BLaER1 treated with 17β-estradiol and CSF1 and Interleukin-3, amounts not matched to agents 10 nM and 100 nM (cell line): ENCODE data around the gene NR3C2.

Experiments
- H3K27ac ChIP-seq, 11 experiments: shearing (Covaris generic); formaldehyde crosslinking; 2 replicates each; pipeline ENCODE4 v1.8.1; 2022
- H3K27me3 ChIP-seq, 11 experiments: shearing (Covaris generic); formaldehyde crosslinking; 2 replicates each; pipeline ENCODE4 v1.8.1; 2022
- H3K36me3 ChIP-seq, 11 experiments: shearing (Covaris generic); formaldehyde crosslinking; 2 replicates each; pipeline ENCODE4 v1.8.1; 2022
- H3K4me1 ChIP-seq, 10 experiments: shearing (Covaris generic); formaldehyde crosslinking; 2 replicates each; pipeline ENCODE4 v1.8.1; 2022
- H3K4me2 ChIP-seq, 11 experiments: shearing (Covaris generic); formaldehyde crosslinking; 2 replicates each; pipeline ENCODE4 v1.8.1; 2022
- H3K4me3 ChIP-seq, 10 experiments: shearing (Covaris generic); formaldehyde crosslinking; 2 replicates each; pipeline ENCODE4 v1.8.1; 2022
- H3K9ac ChIP-seq, 11 experiments: shearing (Covaris generic); formaldehyde crosslinking; 2 replicates each; pipeline ENCODE4 v1.8.1; 2022
- H3K9me3 ChIP-seq, 11 experiments: shearing (Covaris generic); formaldehyde crosslinking; replicated peaks in 1 of 11; 2 replicates each; pipeline ENCODE4 v1.8.1; 2022
- H4K20me1 ChIP-seq, 11 experiments: shearing (Covaris generic); formaldehyde crosslinking; 2 replicates each; pipeline ENCODE4 v1.8.1; 2022
- Cebpa-rat ChIP-seq, 11 experiments: shearing (Covaris generic); IDR thresholded peaks; 2 replicates each; pipeline ENCODE4 v1.8.1; 2022

The NR3C2 gene

DNA sequence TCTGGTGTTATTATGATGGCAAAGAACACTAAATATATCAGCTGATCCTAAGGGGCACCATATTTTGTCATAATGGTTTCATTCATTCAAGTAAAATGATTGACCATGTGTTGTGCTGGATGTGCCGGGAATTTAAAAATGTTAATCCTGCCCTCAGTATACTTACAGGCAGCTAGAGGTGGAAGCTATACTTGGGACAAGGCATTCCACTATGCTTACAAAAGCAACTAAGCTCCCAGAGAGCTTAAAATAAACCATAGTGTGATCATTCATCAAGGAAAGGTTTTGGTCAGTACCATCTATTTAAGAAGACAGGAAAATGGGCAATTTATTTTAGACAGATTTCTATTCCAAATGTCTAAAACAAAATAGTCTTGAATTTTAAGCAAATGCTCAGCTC is 46.4 kb downstream of the NR3C2 start:
- no peaks in the 10 kb centered on the region for H4K20me1 ChIP-seq
- no peak overlapping the region for H3K4me2 ChIP-seq
- no peak overlapping the region for H3K4me3 ChIP-seq
- H3K9me3 ChIP-seq, result no peaks in the 10 kb centered on the region
- no peaks in the 10 kb centered on the region for H3K4me1 ChIP-seq
- no peaks in the 10 kb centered on the region for H3K27me3 ChIP-seq
- no peaks in the 10 kb centered on the region for H3K36me3 ChIP-seq
- no peak overlapping the region for H3K27ac ChIP-seq
- no peak overlapping the region for H3K9ac ChIP-seq
- TF ChIP-seq Cebpa-rat (IDR thresholded peaks at IDR 0.05), result no peak

DNA sequence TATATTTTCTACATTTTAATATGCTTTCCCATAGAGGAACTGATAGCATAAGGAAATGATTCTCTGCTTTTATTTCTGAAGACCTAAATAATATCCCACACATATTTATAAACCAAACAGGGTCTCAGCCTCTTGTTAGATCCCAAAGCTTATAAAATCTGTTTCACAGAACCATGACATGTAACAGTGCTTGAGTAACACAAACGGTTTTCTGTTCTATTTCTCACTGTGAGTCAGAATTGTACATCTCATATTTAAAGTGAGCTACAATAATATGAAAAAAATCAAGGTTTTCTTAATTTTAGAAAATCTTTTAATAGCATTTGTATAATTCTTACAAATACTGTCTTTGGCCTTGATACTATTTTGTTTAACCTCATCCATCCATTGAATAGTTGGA is 51.2 kb downstream of the NR3C2 start:
- H4K20me1 ChIP-seq, result no peaks in the 10 kb centered on the region
- H3K27ac ChIP-seq, result no peak overlapping the region

DNA sequence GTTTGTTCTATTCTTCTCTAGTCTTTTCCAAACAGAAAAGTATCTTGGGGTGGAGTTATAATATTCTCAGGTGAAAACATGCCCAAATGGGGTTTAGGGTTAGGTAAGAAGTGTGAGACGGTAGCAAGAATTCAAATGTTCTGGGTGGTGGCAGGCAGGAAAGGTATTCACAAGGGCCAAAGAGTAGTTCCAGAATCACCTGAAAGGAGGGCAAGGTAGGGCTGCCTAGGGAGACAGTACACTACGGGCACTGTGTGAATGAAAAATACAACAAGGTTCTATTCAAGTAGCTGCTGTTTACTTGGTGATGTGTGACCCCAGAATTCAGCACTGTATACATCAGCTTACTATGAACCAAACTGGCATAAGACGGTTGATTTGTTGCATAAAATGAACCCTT is 51.9 kb downstream of the NR3C2 start:
- Histone ChIP-seq H4K20me1 (no peaks in the 10 kb centered on the region), H3K4me3 (no peak overlapping the region), H3K27ac (no peak overlapping the region), H3K9me3 (no peaks in the 10 kb centered on the region), H3K9ac (no peak overlapping the region), H3K4me1 (no peaks in the 10 kb centered on the region), H3K36me3 (no peaks in the 10 kb centered on the region), H3K27me3 (no peaks in the 10 kb centered on the region), H3K4me2 (no peak overlapping the region)
- TF ChIP-seq Cebpa-rat (IDR thresholded peaks at IDR 0.05), result no peak

More for the DNA sequence above, 51.2 kb downstream of the NR3C2 start:
- no peak for TF ChIP-seq Cebpa-rat (IDR thresholded peaks at IDR 0.05)
- Histone ChIP-seq H3K36me3 (no peaks in the 10 kb centered on the region), H3K9ac (no peak overlapping the region), H3K4me2 (no peak overlapping the region), H3K9me3 (no peaks in the 10 kb centered on the region), H3K4me3 (no peak overlapping the region), H3K4me1 (no peaks in the 10 kb centered on the region), H3K27me3 (no peaks in the 10 kb centered on the region)

DNA sequence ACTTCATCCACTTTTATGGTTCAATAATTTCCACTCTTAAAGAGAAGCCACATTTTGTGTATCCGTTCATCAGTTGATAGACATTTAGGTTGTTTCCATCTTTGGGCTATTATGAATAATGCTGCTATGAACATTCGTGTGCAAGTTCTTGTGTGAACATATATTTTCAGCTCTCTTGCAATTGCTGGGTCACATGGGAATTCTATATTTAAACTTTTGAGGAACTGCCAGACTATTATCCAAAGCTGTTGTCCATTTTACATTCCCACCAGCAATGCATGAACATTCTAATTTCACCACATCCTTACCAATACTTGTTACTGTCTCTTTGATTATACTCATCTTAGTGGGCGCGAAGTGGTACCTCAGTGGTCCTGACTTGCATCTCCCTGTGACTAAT is 61.9 kb downstream of the NR3C2 start:
- Histone ChIP-seq H4K20me1 (no peaks in the 10 kb centered on the region), H3K9ac (no peak overlapping the region), H3K9me3 (peaks cover 3 to 15% (median 11%) of the 10 kb centered on the region in 11 experiments; a peak in 20 of 22 replicates), H3K4me2 (peak overlapping the region in 9 of 11 experiments; percentile 16 to 54 (median 40); a peak in 12 of 22 replicates), H3K36me3 (no peaks in the 10 kb centered on the region), H3K27ac (no peak overlapping the region), H3K27me3 (no peaks in the 10 kb centered on the region), H3K4me1 (peaks cover 17 to 32% (median 26%) of the 10 kb centered on the region in 10 experiments), H3K4me3 (no peak overlapping the region)
- TF ChIP-seq Cebpa-rat (IDR thresholded peaks at IDR 0.05), result no peak

DNA sequence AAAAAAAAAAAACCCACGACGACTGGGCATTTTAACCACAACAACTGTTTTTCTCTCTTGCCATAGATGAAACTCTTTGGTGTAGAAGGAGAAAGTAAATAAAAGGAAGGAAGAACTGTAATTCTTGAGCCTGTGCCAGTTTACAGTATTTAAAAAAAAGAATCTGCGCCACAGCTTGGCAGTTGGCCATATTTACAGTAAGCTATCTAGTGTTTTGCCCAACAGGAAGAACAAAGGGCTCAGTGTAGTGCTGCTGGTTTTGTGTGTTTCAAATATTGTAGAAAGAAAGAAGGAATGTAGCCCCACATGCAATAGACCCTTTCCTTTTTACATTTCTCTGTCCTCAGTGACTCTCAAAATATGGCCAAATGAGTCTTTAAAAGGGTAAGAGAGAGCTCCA is 66.1 kb downstream of the NR3C2 start:
- Histone ChIP-seq H3K27ac (peak overlapping the region; percentile 20 to 76 (median 47); a peak in 18 of 22 replicates), H3K4me1 (peaks cover 21 to 38% (median 29%) of the 10 kb centered on the region in 10 experiments), H3K4me3 (peak overlapping the region in 6 of 10 experiments; percentile 11 to 30 (median 18); a peak in 6 of 20 replicates), H3K9me3 (peaks cover 3 to 15% (median 11%) of the 10 kb centered on the region in 11 experiments; a peak in 19 of 22 replicates), H3K9ac (peak overlapping the region in 8 of 11 experiments; percentile 17 to 52 (median 42); a peak in 10 of 22 replicates), H3K4me2 (peak overlapping the region; percentile 50 to 80 (median 62); a peak in 21 of 22 replicates), H3K27me3 (no peaks in the 10 kb centered on the region), H4K20me1 (no peaks in the 10 kb centered on the region), H3K36me3 (no peaks in the 10 kb centered on the region)
- TF ChIP-seq Cebpa-rat (IDR thresholded peaks at IDR 0.05), result no peak

DNA sequence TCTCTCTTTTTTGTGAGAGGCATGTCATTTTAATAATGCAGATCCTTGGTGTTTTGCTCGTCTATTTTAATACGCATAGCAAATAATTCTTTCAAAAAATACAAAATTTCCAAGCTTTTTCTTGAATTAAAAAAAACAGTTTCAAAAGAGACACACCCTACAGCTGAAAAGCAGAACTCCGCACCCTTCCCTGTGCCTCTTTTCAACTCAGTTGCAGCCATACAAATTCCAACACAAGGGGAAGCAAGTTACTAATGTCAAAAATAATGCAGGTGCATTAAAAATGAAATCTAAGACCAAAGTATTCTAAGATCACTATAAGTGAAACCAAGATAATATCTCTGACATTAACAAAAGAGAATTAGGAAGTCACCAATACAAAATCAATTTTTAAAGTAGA is 66.6 kb downstream of the NR3C2 start:
- Histone ChIP-seq H3K9ac (no peak overlapping the region; a peak in 1 of 22 replicates), H3K4me1 (peaks cover 19 to 38% (median 28%) of the 10 kb centered on the region in 10 experiments), H3K27ac (peak overlapping the region in 7 of 11 experiments; percentile 5 to 76 (median 53); a peak in 10 of 22 replicates), H3K27me3 (no peaks in the 10 kb centered on the region), H4K20me1 (no peaks in the 10 kb centered on the region), H3K36me3 (no peaks in the 10 kb centered on the region), H3K4me3 (peak overlapping the region in 4 of 10 experiments; percentile 11 to 30 (median 18); a peak in 5 of 20 replicates), H3K9me3 (peaks cover 3 to 15% (median 11%) of the 10 kb centered on the region in 11 experiments; a peak in 19 of 22 replicates), H3K4me2 (peak overlapping the region; percentile 50 to 80 (median 62); a peak in 21 of 22 replicates)
- TF ChIP-seq Cebpa-rat (IDR thresholded peaks at IDR 0.05), result no peak

DNA sequence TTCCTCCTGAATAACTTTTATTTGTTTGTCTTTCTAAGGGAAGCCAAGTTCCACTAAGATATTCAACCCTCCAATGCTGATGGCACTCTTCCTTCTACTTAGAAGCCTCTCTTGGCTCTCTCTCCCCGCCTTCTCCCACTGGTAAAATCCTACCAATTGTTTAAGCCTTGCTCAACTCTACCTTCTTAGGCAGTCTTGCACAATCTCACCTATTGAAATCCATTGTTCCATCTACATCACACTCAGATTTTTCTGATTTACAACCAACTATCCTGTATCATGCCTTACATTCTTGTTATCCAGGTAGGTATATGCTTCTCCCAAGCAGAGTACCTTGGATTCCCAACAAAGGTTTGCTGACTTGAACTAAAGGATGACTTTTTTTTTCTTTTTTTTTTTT is 69.1 kb downstream of the NR3C2 start:
- no peaks in the 10 kb centered on the region for H3K36me3 ChIP-seq
- H3K9me3 ChIP-seq, result peaks cover 0 to 10% (median 5%) of the 10 kb centered on the region in 11 experiments; a peak in 14 of 22 replicates
- H3K27me3 ChIP-seq, result no peaks in the 10 kb centered on the region
- H3K4me3 ChIP-seq, result no peak overlapping the region
- no peak overlapping the region for H3K9ac ChIP-seq
- TF ChIP-seq Cebpa-rat (IDR thresholded peaks at IDR 0.05), result peak in 1 of 11 experiments; percentile 28; a peak in 1 of 22 replicates
- H4K20me1 ChIP-seq, result no peaks in the 10 kb centered on the region
- peaks cover 16 to 51% (median 34%) of the 10 kb centered on the region in 10 experiments for H3K4me1 ChIP-seq
- no peak overlapping the region for H3K27ac ChIP-seq
- no peak overlapping the region for H3K4me2 ChIP-seq

DNA sequence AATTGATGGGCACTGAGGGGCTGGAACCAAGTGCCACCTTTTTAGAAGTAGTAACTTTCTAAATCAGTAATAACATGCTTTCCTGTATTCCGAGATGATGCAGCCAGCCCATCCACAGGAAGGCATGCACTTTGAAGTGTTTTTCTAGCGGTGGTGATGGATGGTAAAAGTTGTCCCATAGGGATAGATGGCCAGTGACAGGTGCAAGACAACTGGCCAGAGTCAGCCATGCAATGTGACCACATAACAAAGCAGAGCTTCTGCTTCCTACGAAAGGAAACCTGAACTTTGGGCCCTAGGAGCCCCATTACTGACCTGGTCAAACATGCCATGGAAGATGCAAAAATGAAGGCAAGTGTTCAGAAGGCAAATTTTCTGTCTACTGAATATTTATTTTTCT is 72.3 kb downstream of the NR3C2 start:
- Histone ChIP-seq H3K4me2 (peak overlapping the region in 7 of 11 experiments; percentile 38 to 83 (median 56); a peak in 14 of 22 replicates), H3K4me1 (peaks cover 0 to 23% (median 13%) of the 10 kb centered on the region in 10 experiments; a peak in 18 of 20 replicates)
- no peak for TF ChIP-seq Cebpa-rat (IDR thresholded peaks at IDR 0.05)

DNA sequence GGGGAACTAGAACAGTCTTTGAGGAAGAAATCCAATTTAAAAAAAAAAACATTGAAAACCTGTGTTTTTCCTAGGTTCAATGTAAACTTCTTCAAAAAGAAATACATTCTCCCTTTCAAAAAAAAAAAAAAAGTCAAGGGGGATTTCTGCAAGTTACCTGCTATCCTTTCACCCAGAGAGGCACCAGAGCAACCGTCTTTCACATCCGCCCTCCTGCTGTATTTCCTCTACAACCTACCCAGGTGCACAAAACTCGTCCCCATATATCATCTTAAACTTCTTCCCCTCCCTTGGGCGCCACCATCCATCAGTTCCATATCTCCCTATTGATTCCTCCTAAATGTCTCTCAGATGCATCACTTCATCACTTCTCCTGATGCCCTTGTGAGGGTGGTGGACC is 74.5 kb downstream of the NR3C2 start:
- Histone ChIP-seq H4K20me1 (no peaks in the 10 kb centered on the region), H3K4me2 (no peak overlapping the region), H3K27me3 (no peaks in the 10 kb centered on the region), H3K27ac (no peak overlapping the region), H3K36me3 (no peaks in the 10 kb centered on the region), H3K9ac (no peak overlapping the region), H3K4me3 (no peak overlapping the region), H3K4me1 (peaks cover 0 to 20% (median 12%) of the 10 kb centered on the region in 10 experiments; a peak in 13 of 20 replicates), H3K9me3 (no peaks in the 10 kb centered on the region)
- no peak for TF ChIP-seq Cebpa-rat (IDR thresholded peaks at IDR 0.05)

More for the DNA sequence above, 72.3 kb downstream of the NR3C2 start:
- H3K9me3 ChIP-seq, result no peaks in the 10 kb centered on the region; a peak in 1 of 22 replicates
- H3K36me3 ChIP-seq, result no peaks in the 10 kb centered on the region
- no peak overlapping the region for H3K4me3 ChIP-seq
- H3K27ac ChIP-seq, result no peak overlapping the region
- no peak overlapping the region for H3K9ac ChIP-seq
- no peaks in the 10 kb centered on the region for H3K27me3 ChIP-seq
- H4K20me1 ChIP-seq, result no peaks in the 10 kb centered on the region

DNA sequence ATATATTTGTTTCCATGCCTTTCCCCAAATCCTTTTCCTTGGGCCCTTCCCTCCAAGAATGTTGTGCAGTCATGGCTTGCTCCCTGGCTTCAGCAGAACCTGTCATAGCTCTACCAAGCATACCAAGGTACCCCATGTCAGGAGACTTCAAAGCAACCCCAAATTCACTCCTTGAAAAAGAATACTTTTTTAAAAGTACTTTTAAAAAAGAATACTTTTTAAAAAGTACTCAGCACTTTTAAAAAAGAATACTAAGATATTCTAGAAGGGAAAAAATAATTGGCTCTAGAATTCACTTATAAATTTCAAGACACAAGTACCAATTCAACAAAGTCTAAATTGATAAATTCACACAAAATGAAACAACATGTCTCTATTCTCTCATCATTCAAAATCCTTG is 76.0 kb downstream of the NR3C2 start:
- Histone ChIP-seq H3K9me3 (no peaks in the 10 kb centered on the region), H3K4me1 (peaks cover 0 to 20% (median 12%) of the 10 kb centered on the region in 10 experiments; a peak in 13 of 20 replicates), H3K9ac (no peak overlapping the region), H3K4me2 (no peak overlapping the region), H3K4me3 (no peak overlapping the region), H3K27me3 (no peaks in the 10 kb centered on the region), H3K27ac (no peak overlapping the region), H4K20me1 (no peaks in the 10 kb centered on the region), H3K36me3 (no peaks in the 10 kb centered on the region)
- TF ChIP-seq Cebpa-rat (IDR thresholded peaks at IDR 0.05), result no peak
